ENCODE measurements around the gene PLEKHO2. TPM values are rescaled to one million over a fixed set of nuclear protein-coding genes. Genes with fewer than 3 reads are reported as not detected.

PLEKHO2 gene
- total RNA-seq, 1 donor from 2014 or later, result 68.3 TPM

GRCh38 chr15:64855205-64855975 lies 13.7 kb downstream of the PLEKHO2 start:
- TF ChIP-seq, protein P1, sequence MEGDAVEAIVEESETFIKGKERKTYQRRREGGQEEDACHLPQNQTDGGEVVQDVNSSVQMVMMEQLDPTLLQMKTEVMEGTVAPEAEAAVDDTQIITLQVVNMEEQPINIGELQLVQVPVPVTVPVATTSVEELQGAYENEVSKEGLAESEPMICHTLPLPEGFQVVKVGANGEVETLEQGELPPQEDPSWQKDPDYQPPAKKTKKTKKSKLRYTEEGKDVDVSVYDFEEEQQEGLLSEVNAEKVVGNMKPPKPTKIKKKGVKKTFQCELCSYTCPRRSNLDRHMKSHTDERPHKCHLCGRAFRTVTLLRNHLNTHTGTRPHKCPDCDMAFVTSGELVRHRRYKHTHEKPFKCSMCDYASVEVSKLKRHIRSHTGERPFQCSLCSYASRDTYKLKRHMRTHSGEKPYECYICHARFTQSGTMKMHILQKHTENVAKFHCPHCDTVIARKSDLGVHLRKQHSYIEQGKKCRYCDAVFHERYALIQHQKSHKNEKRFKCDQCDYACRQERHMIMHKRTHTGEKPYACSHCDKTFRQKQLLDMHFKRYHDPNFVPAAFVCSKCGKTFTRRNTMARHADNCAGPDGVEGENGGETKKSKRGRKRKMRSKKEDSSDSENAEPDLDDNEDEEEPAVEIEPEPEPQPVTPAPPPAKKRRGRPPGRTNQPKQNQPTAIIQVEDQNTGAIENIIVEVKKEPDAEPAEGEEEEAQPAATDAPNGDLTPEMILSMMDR (IDR thresholded peaks at IDR 0.05), result no peak
- H3K9me3 ChIP-seq, result no peaks in the 10 kb centered on the region
- peaks cover 94% of the 10 kb centered on the region for H3K4me1 ChIP-seq
- no peaks in the 10 kb centered on the region for H3K27me3 ChIP-seq (ENCODE audit: low read depth)
- H3K4me3 ChIP-seq, result no peak overlapping the region
- peaks cover 69% of the 10 kb centered on the region for H3K36me3 ChIP-seq
- H3K27ac ChIP-seq, result peak overlapping the region; percentile 65
- no peak for DNase-seq
- peak; percentile 6 to 18 for ATAC-seq
- intact Hi-C loops (cut with DNase I), result no loop called here

- peak overlapping the region; percentile 61 for H3K27ac ChIP-seq
- TF ChIP-seq, protein P1 (IDR thresholded peaks at IDR 0.05), result no peak
- no peak overlapping the region for H3K4me3 ChIP-seq
- DNase-seq, result no peak
- no peaks in the 10 kb centered on the region for H3K9me3 ChIP-seq
- H3K4me1 ChIP-seq, result peaks cover 94% of the 10 kb centered on the region
- ATAC-seq, result peak; percentile 51 to 61
- H3K27me3 ChIP-seq (ENCODE audit: low read depth), result no peaks in the 10 kb centered on the region
- peaks cover 71% of the 10 kb centered on the region for H3K36me3 ChIP-seq
- intact Hi-C loops (cut with DNase I), result no loop called here
Measured at GRCh38 chr15:64856429-64857145, 14.9 kb downstream of the PLEKHO2 start.

GRCh38 chr15:64857421-64857820 lies 15.7 kb downstream of the PLEKHO2 start:
- ATAC-seq (no peak), DNase-seq (no peak)
- H3K4me3 ChIP-seq, result no peak overlapping the region
- H3K9me3 ChIP-seq, result no peaks in the 10 kb centered on the region
- TF ChIP-seq, protein P1 (IDR thresholded peaks at IDR 0.05), result no peak
- peaks cover 79% of the 10 kb centered on the region for H3K36me3 ChIP-seq
- intact Hi-C loops (cut with DNase I), result no loop called here
- no peaks in the 10 kb centered on the region for H3K27me3 ChIP-seq (ENCODE audit: low read depth)
- H3K4me1 ChIP-seq, result peaks cover 89% of the 10 kb centered on the region
- peak overlapping the region; percentile 61 for H3K27ac ChIP-seq

- intact Hi-C loops (cut with DNase I), result no loop called here
- peak overlapping the region; percentile 61 for H3K27ac ChIP-seq
- TF ChIP-seq, protein P1 (IDR thresholded peaks at IDR 0.05), result no peak
- no peaks in the 10 kb centered on the region for H3K27me3 ChIP-seq (ENCODE audit: low read depth)
- H3K9me3 ChIP-seq, result no peaks in the 10 kb centered on the region
- peaks cover 83% of the 10 kb centered on the region for H3K4me1 ChIP-seq
- H3K4me3 ChIP-seq, result no peak overlapping the region
- H3K36me3 ChIP-seq, result peaks cover 86% of the 10 kb centered on the region
- no peak for ATAC-seq
- DNase-seq, result no peak
Measured at GRCh38 chr15:64858021-64858575, 16.4 kb downstream of the PLEKHO2 start.

DNA sequence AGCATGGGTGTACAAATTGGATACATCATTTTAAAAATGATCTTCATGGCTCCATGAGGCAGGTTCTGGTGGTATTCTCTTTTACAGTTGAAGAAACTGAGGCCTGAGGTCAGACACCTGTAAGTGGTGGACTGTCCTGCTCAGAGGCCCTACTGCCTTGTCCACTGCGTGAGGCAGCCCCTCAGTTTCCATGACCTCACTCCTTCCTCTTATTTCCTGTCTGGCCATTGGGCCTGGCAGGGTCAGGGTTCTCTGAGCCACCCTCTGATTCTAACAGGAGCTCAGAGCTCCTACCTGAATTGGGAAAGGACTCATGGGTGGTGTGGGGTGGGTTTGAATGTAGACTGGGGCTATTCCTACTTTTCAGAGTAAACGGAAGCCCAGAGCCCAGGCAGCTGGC lies 17.5 kb downstream of the PLEKHO2 start:
- DNase-seq, result no peak

More for the DNA sequence above, 17.5 kb downstream of the PLEKHO2 start:
- Histone ChIP-seq H3K36me3 (peaks cover 81% of the 10 kb centered on the region), H3K4me1 (peaks cover 71% of the 10 kb centered on the region), H3K27ac (peak overlapping the region; percentile 1), H3K9me3 (no peaks in the 10 kb centered on the region), H3K27me3 (ENCODE audit: low read depth) (no peaks in the 10 kb centered on the region), H3K4me3 (no peak overlapping the region)
- no peak for ATAC-seq
- intact Hi-C loops (cut with DNase I), result no loop called here
- TF ChIP-seq, protein P1 (IDR thresholded peaks at IDR 0.05), result no peak
